HepG2 (cell line): ENCODE data around the gene USP30. TPM values are rescaled to one million over a fixed set of nuclear protein-coding genes. Genes with fewer than 3 reads are reported as not detected.

Experiments
- KAT8 ChIP-seq: IDR thresholded peaks from 2 replicates; pipeline ENCODE4 v1.6.1; 2016; ENCODE audit warnings: missing genetic modification reagents, missing compliant biosample characterization
- KDM5A ChIP-seq: fragments of 200-600 bp; sonication (generic); IDR thresholded peaks from 2 replicates; pipeline ENCODE4 v1.7.0; 2018; ENCODE audit warnings: antibody characterized with exemption, mild to moderate bottlenecking, low read length, borderline replicate concordance
- KLF12 ChIP-seq: sonication (generic); formaldehyde crosslinking; IDR thresholded peaks from 2 replicates; pipeline ENCODE4 v1.4.0; 2020; ENCODE audit warnings: missing genetic modification reagents, borderline replicate concordance
- MAZ ChIP-seq, 2 experiments: sonication (generic) in 1 of 2; formaldehyde crosslinking in 1 of 2; IDR thresholded peaks; 2 replicates each; pipeline versions ENCODE4 v1.5.0 to v1.6.1; 2012 to 2020; ENCODE audit warnings: low read depth in 2 of 2, mild to moderate bottlenecking in 2 of 2, borderline replicate concordance in 1 of 2, improper control_type of control experiment in 1 of 2, low read length in 1 of 2, missing genetic modification reagents in 1 of 2, moderate library complexity in 1 of 2
- SRF ChIP-seq: IDR thresholded peaks from 2 replicates; pipeline ENCODE4 v1.6.1; 2011; ENCODE audit warnings: mild to moderate bottlenecking, low read depth, low read length, moderate library complexity
- TGIF2 ChIP-seq: IDR thresholded peaks from 2 replicates; pipeline ENCODE4 v1.6.1; 2016; ENCODE audit warnings: control low read depth, missing compliant biosample characterization
- ZNF24 ChIP-seq: fragments of 450-650 bp; IDR thresholded peaks from 2 replicates; pipeline ENCODE4 v1.6.1; 2017; ENCODE audit warnings: antibody characterized with exemption, mild to moderate bottlenecking
- ZNF335 ChIP-seq: sonication (generic); formaldehyde crosslinking; IDR thresholded peaks from 2 replicates; pipeline ENCODE4 v1.4.0; 2020; ENCODE audit warnings: missing genetic modification reagents
- ZNF430 ChIP-seq: sonication (generic); formaldehyde crosslinking; IDR thresholded peaks from 2 replicates; pipeline ENCODE4 v1.9.0; 2021; ENCODE audit warnings: mild to moderate bottlenecking, missing genetic modification reagents
- ZNF605 ChIP-seq: sonication (generic); formaldehyde crosslinking; IDR thresholded peaks from 2 replicates; pipeline ENCODE4 v1.8.0; 2022; ENCODE audit warnings: mild to moderate bottlenecking, missing genetic modification reagents
- ZNF720 ChIP-seq: sonication (generic); formaldehyde crosslinking; IDR thresholded peaks from 2 replicates; pipeline ENCODE4 v1.4.0; 2020; ENCODE audit warnings: missing genetic modification reagents
- ZNF788 ChIP-seq: sonication (generic); formaldehyde crosslinking; IDR thresholded peaks from 2 replicates; pipeline ENCODE4 v1.5.0; 2020; ENCODE audit warnings: mild to moderate bottlenecking, missing genetic modification reagents, borderline replicate concordance
- ZSCAN12 ChIP-seq: sonication (generic); formaldehyde crosslinking; IDR thresholded peaks from 2 replicates; pipeline ENCODE4 v1.9.0; 2021; ENCODE audit warnings: mild to moderate bottlenecking, missing genetic modification reagents
- polyA plus RNA-seq, 8 experiments: library from polyadenylated mRNA; depleted of rRNA in 3 of 8; stranded (reverse) in 7 of 8; unstranded in 1 of 8; fragments of >200 nt; fragmentation: Illumina TruSeq in 4 of 8; extraction: Trizol in 4 of 8; gene quantifications; 2 replicates each; pipeline versions ENCODE4 v1.2.1 to v1.2.3, GENCODE V29; 2011 to 2016; ENCODE audit warnings: low read depth in 4 of 8, missing spikeins in 1 of 8, mixed read lengths in 1 of 8; ENCODE audit not compliant: insufficient read depth in 1 of 8
- total RNA-seq, 5 experiments: library from RNA; depleted of rRNA; stranded (reverse); fragments of >200 nt; fragmentation: Illumina TruSeq; extraction: Trizol; gene quantifications; 2 replicates each; pipeline ENCODE4 v1.2.3, GENCODE V29; 2016; ENCODE audit warnings: low read depth in 1 of 5
- TF ChIP-seq, protein P1 (sequence below): sonication (generic); formaldehyde crosslinking; IDR thresholded peaks from 2 replicates; pipeline ENCODE4 v1.4.0; 2020; ENCODE audit warnings: missing genetic modification reagents, borderline replicate concordance
- TF ChIP-seq, protein P2 (sequence below): sonication (generic); formaldehyde crosslinking; IDR thresholded peaks from 2 replicates; pipeline ENCODE4 v1.4.0; 2020; ENCODE audit warnings: missing genetic modification reagents, borderline replicate concordance
- TF ChIP-seq, protein P3 (sequence below): sonication (generic); formaldehyde crosslinking; conservative IDR thresholded peaks from 2 replicates; pipeline ENCODE4 v1.8.0; 2022; ENCODE audit warnings: low read depth, missing genetic modification reagents
- TF ChIP-seq, protein P4 (sequence below): IDR thresholded peaks from 2 replicates; pipeline ENCODE4 v1.4.0; 2020; ENCODE audit warnings: mild to moderate bottlenecking, missing genetic modification reagents
- TF ChIP-seq, protein P5 (sequence below): sonication (generic); formaldehyde crosslinking; IDR thresholded peaks from 2 replicates; pipeline ENCODE4 v1.5.1; 2020; ENCODE audit warnings: mild to moderate bottlenecking, moderate library complexity, missing genetic modification reagents

USP30 gene
- total and polyA plus RNA-seq, 2 of the 13 experiments (the other 11 are each of a cell fraction or from before 2014, with no cell fraction given) = 11.2 to 20.8 TPM

DNA sequence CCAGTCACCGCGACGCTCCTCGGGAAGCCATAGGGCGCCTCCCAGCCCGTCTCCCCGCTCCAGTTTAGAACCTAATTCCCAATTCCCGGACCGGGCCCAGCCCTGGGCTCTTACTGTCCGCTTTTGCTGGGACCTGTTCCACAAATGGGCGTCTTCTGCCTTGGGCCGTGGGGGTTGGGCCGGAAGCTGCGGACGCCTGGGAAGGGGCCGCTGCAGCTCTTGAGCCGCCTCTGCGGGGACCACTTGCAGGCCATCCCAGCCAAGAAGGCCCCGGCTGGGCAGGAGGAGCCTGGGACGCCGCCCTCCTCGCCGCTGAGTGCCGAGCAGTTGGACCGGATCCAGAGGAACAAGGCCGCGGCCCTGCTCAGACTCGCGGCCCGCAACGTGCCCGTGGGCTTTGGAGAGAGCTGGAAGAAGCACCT, 45.8 kb downstream of the USP30 start (continued):
- TF ChIP-seq, protein P1, sequence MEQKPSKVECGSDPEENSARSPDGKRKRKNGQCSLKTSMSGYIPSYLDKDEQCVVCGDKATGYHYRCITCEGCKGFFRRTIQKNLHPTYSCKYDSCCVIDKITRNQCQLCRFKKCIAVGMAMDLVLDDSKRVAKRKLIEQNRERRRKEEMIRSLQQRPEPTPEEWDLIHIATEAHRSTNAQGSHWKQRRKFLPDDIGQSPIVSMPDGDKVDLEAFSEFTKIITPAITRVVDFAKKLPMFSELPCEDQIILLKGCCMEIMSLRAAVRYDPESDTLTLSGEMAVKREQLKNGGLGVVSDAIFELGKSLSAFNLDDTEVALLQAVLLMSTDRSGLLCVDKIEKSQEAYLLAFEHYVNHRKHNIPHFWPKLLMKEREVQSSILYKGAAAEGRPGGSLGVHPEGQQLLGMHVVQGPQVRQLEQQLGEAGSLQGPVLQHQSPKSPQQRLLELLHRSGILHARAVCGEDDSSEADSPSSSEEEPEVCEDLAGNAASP (CRISPR knock-in tag) = no peak
- TF ChIP-seq ZNF788 (CRISPR knock-in tag) (0 out of 2 replicates have a peak, but pooled peaks have one; percentile 57), MAZ (IDR thresholded peaks at IDR 0.05; ENCODE audit: borderline replicate concordance, low read depth, low read length) (no peak), MAZ (CRISPR knock-in tag; IDR thresholded peaks at IDR 0.05; ENCODE audit: low read depth) (0 out of 2 replicates have a peak, but pooled peaks have one; percentile 24), TGIF2 (CRISPR knock-in tag) (no peak), KAT8 (CRISPR knock-in tag) (no peak; the same call in 1 of the 2 replicates), SRF (no peak), ZSCAN12 (CRISPR knock-in tag) (0 out of 2 replicates have a peak, but pooled peaks have one; percentile 40), ZNF720 (CRISPR knock-in tag) (no peak), ZNF335 (CRISPR knock-in tag) (peak; percentile 34; the same call in 1 of the 2 replicates), KLF12 (peak; percentile 15; the same call in 1 of the 2 replicates), ZNF24 (no peak), KDM5A (no peak; the same call in 1 of the 2 replicates), ZNF605 (CRISPR knock-in tag) (0 out of 2 replicates have a peak, but pooled peaks have one; percentile 43), ZNF430 (CRISPR knock-in tag) (peak; percentile 67; the same call in 1 of the 2 replicates)
- TF ChIP-seq, protein P2, sequence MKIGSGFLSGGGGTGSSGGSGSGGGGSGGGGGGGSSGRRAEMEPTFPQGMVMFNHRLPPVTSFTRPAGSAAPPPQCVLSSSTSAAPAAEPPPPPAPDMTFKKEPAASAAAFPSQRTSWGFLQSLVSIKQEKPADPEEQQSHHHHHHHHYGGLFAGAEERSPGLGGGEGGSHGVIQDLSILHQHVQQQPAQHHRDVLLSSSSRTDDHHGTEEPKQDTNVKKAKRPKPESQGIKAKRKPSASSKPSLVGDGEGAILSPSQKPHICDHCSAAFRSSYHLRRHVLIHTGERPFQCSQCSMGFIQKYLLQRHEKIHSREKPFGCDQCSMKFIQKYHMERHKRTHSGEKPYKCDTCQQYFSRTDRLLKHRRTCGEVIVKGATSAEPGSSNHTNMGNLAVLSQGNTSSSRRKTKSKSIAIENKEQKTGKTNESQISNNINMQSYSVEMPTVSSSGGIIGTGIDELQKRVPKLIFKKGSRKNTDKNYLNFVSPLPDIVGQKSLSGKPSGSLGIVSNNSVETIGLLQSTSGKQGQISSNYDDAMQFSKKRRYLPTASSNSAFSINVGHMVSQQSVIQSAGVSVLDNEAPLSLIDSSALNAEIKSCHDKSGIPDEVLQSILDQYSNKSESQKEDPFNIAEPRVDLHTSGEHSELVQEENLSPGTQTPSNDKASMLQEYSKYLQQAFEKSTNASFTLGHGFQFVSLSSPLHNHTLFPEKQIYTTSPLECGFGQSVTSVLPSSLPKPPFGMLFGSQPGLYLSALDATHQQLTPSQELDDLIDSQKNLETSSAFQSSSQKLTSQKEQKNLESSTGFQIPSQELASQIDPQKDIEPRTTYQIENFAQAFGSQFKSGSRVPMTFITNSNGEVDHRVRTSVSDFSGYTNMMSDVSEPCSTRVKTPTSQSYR (CRISPR knock-in tag) = 0 out of 2 replicates have a peak, but pooled peaks have one; percentile 39
- TF ChIP-seq, protein P3, sequence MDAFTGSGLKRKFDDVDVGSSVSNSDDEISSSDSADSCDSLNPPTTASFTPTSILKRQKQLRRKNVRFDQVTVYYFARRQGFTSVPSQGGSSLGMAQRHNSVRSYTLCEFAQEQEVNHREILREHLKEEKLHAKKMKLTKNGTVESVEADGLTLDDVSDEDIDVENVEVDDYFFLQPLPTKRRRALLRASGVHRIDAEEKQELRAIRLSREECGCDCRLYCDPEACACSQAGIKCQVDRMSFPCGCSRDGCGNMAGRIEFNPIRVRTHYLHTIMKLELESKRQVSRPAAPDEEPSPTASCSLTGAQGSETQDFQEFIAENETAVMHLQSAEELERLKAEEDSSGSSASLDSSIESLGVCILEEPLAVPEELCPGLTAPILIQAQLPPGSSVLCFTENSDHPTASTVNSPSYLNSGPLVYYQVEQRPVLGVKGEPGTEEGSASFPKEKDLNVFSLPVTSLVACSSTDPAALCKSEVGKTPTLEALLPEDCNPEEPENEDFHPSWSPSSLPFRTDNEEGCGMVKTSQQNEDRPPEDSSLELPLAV (CRISPR knock-in tag) = no peak
- TF ChIP-seq, protein P4, sequence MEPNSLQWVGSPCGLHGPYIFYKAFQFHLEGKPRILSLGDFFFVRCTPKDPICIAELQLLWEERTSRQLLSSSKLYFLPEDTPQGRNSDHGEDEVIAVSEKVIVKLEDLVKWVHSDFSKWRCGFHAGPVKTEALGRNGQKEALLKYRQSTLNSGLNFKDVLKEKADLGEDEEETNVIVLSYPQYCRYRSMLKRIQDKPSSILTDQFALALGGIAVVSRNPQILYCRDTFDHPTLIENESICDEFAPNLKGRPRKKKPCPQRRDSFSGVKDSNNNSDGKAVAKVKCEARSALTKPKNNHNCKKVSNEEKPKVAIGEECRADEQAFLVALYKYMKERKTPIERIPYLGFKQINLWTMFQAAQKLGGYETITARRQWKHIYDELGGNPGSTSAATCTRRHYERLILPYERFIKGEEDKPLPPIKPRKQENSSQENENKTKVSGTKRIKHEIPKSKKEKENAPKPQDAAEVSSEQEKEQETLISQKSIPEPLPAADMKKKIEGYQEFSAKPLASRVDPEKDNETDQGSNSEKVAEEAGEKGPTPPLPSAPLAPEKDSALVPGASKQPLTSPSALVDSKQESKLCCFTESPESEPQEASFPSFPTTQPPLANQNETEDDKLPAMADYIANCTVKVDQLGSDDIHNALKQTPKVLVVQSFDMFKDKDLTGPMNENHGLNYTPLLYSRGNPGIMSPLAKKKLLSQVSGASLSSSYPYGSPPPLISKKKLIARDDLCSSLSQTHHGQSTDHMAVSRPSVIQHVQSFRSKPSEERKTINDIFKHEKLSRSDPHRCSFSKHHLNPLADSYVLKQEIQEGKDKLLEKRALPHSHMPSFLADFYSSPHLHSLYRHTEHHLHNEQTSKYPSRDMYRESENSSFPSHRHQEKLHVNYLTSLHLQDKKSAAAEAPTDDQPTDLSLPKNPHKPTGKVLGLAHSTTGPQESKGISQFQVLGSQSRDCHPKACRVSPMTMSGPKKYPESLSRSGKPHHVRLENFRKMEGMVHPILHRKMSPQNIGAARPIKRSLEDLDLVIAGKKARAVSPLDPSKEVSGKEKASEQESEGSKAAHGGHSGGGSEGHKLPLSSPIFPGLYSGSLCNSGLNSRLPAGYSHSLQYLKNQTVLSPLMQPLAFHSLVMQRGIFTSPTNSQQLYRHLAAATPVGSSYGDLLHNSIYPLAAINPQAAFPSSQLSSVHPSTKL (CRISPR knock-in tag) = 0 out of 2 replicates have a peak, but pooled peaks have one; percentile 11
- TF ChIP-seq, protein P5, sequence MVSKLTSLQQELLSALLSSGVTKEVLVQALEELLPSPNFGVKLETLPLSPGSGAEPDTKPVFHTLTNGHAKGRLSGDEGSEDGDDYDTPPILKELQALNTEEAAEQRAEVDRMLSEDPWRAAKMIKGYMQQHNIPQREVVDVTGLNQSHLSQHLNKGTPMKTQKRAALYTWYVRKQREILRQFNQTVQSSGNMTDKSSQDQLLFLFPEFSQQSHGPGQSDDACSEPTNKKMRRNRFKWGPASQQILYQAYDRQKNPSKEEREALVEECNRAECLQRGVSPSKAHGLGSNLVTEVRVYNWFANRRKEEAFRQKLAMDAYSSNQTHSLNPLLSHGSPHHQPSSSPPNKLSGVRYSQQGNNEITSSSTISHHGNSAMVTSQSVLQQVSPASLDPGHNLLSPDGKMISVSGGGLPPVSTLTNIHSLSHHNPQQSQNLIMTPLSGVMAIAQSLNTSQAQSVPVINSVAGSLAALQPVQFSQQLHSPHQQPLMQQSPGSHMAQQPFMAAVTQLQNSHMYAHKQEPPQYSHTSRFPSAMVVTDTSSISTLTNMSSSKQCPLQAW (CRISPR knock-in tag) = no peak
